Stimulated activated naive CD8-positive, alpha-beta T cell treated with anti-CD3 and anti-CD28 coated beads, Interleukin-15, Interleukin-2, amounts not matched to agents 100 ng/mL and 50 ng/mL, for 24 hours (primary cell): Measurements from ENCODE around the gene RHBDF2.
A peak's percentile ranks its signal among the peaks of the same experiment; 100 is the strongest.
"Not testable (repeated sequence)": the region's sequence is repeated elsewhere in the genome, so short reads cannot be mapped to it uniquely, and the experiment has no call there.

ENCODE experiments used
- H3K27ac Mint-ChIP-seq: one replicate; pipeline ENCODE4 v1.8.0; 2021; ENCODE audit warnings: mild to moderate bottlenecking, mixed read lengths
- H3K27me3 Mint-ChIP-seq: one replicate; pipeline ENCODE4 v1.8.0; 2021; ENCODE audit warnings: mixed read lengths
- H3K36me3 Mint-ChIP-seq: one replicate; pipeline ENCODE4 v1.8.0; 2021; ENCODE audit warnings: low read depth, mixed read lengths
- H3K4me1 Mint-ChIP-seq: one replicate; pipeline ENCODE4 v1.8.0; 2021; ENCODE audit warnings: low read depth, mixed read lengths
- H3K4me3 Mint-ChIP-seq: one replicate; pipeline ENCODE4 v1.8.0; 2021; ENCODE audit warnings: mild to moderate bottlenecking, mixed read lengths
- H3K9me3 Mint-ChIP-seq: one replicate; pipeline ENCODE4 v1.8.0; 2021; ENCODE audit warnings: mixed read lengths

Gene RHBDF2

GRCh38 chr17:76532072-76532651 is 30.9 kb upstream of the RHBDF2 start:
- Mint-ChIP-seq H3K4me1 (peaks cover 29% of the 10 kb centered on the region), H3K27me3 (peaks cover 8% of the 10 kb centered on the region), H3K27ac (no peak overlapping the region), H3K36me3 (no peaks in the 10 kb centered on the region), H3K9me3 (no peaks in the 10 kb centered on the region), H3K4me3 (no peak overlapping the region)

GRCh38 chr17:76531486-76532038 is 30.3 kb upstream of the RHBDF2 start:
- peaks cover 4% of the 10 kb centered on the region for H3K27me3 Mint-ChIP-seq
- no peak overlapping the region for H3K4me3 Mint-ChIP-seq
- peaks cover 31% of the 10 kb centered on the region for H3K4me1 Mint-ChIP-seq
- H3K36me3 Mint-ChIP-seq = no peaks in the 10 kb centered on the region
- H3K27ac Mint-ChIP-seq = no peak overlapping the region
- no peaks in the 10 kb centered on the region for H3K9me3 Mint-ChIP-seq

- no peak overlapping the region for H3K27ac Mint-ChIP-seq
- H3K36me3 Mint-ChIP-seq = no peaks in the 10 kb centered on the region
- H3K4me1 Mint-ChIP-seq = peaks cover 31% of the 10 kb centered on the region
- no peaks in the 10 kb centered on the region for H3K9me3 Mint-ChIP-seq
- H3K27me3 Mint-ChIP-seq = no peaks in the 10 kb centered on the region
- H3K4me3 Mint-ChIP-seq = no peak overlapping the region
Observed at GRCh38 chr17:76530811-76531485, 29.7 kb upstream of the RHBDF2 start.

- no peaks in the 10 kb centered on the region for H3K36me3 Mint-ChIP-seq
- H3K27ac Mint-ChIP-seq = no peak overlapping the region
- H3K4me3 Mint-ChIP-seq = no peak overlapping the region
- no peaks in the 10 kb centered on the region for H3K9me3 Mint-ChIP-seq
- H3K4me1 Mint-ChIP-seq = peaks cover 31% of the 10 kb centered on the region
- no peaks in the 10 kb centered on the region for H3K27me3 Mint-ChIP-seq
Observed at GRCh38 chr17:76530095-76530723, 29.0 kb upstream of the RHBDF2 start.

- Mint-ChIP-seq H3K9me3 (no peaks in the 10 kb centered on the region), H3K27ac (no peak overlapping the region), H3K27me3 (no peaks in the 10 kb centered on the region), H3K36me3 (no peaks in the 10 kb centered on the region), H3K4me3 (no peak overlapping the region), H3K4me1 (peaks cover 31% of the 10 kb centered on the region)
Observed at GRCh38 chr17:76529224-76530094, 28.2 kb upstream of the RHBDF2 start.

- Mint-ChIP-seq H3K9me3 (no peaks in the 10 kb centered on the region), H3K27me3 (no peaks in the 10 kb centered on the region), H3K27ac (peak overlapping the region; percentile 68), H3K4me3 (peak overlapping the region; percentile 59), H3K4me1 (peaks cover 31% of the 10 kb centered on the region), H3K36me3 (no peaks in the 10 kb centered on the region)
Observed at GRCh38 chr17:76528528-76529223, 27.5 kb upstream of the RHBDF2 start.

GRCh38 chr17:76528156-76528527 is 26.9 kb upstream of the RHBDF2 start:
- Mint-ChIP-seq H3K27ac (peak overlapping the region; percentile 75), H3K4me1 (peaks cover 33% of the 10 kb centered on the region), H3K27me3 (no peaks in the 10 kb centered on the region), H3K36me3 (no peaks in the 10 kb centered on the region), H3K9me3 (no peaks in the 10 kb centered on the region), H3K4me3 (peak overlapping the region; percentile 59)

- no peaks in the 10 kb centered on the region for H3K9me3 Mint-ChIP-seq
- no peak overlapping the region for H3K27ac Mint-ChIP-seq
- no peaks in the 10 kb centered on the region for H3K36me3 Mint-ChIP-seq
- H3K4me3 Mint-ChIP-seq = peak overlapping the region; percentile 53
- peaks cover 36% of the 10 kb centered on the region for H3K4me1 Mint-ChIP-seq
- H3K27me3 Mint-ChIP-seq = no peaks in the 10 kb centered on the region
Observed at GRCh38 chr17:76527430-76528111, 26.3 kb upstream of the RHBDF2 start.

GRCh38 chr17:76527016-76527415 is 25.8 kb upstream of the RHBDF2 start:
- H3K9me3 Mint-ChIP-seq, H3K36me3 Mint-ChIP-seq, H3K27ac Mint-ChIP-seq, H3K27me3 Mint-ChIP-seq: not testable (repeated sequence)
- peak overlapping the region; percentile 53 for H3K4me3 Mint-ChIP-seq
- H3K4me1 Mint-ChIP-seq = peaks cover 36% of the 10 kb centered on the region

- H3K4me3 Mint-ChIP-seq, H3K27me3 Mint-ChIP-seq, H3K27ac Mint-ChIP-seq, H3K9me3 Mint-ChIP-seq, H3K36me3 Mint-ChIP-seq: not testable (repeated sequence)
- peaks cover 36% of the 10 kb centered on the region for H3K4me1 Mint-ChIP-seq
Observed at GRCh38 chr17:76525513-76525833, 24.2 kb upstream of the RHBDF2 start.

GRCh38 chr17:76524598-76525512 is 23.6 kb upstream of the RHBDF2 start:
- H3K4me1 Mint-ChIP-seq = peaks cover 31% of the 10 kb centered on the region
- H3K4me3 Mint-ChIP-seq = no peak overlapping the region
- H3K27ac Mint-ChIP-seq = no peak overlapping the region
- no peaks in the 10 kb centered on the region for H3K9me3 Mint-ChIP-seq
- H3K27me3 Mint-ChIP-seq = no peaks in the 10 kb centered on the region
- no peaks in the 10 kb centered on the region for H3K36me3 Mint-ChIP-seq

- Mint-ChIP-seq H3K4me3 (no peak overlapping the region), H3K4me1 (peaks cover 22% of the 10 kb centered on the region), H3K36me3 (no peaks in the 10 kb centered on the region), H3K27me3 (no peaks in the 10 kb centered on the region), H3K27ac (no peak overlapping the region), H3K9me3 (no peaks in the 10 kb centered on the region)
Observed at GRCh38 chr17:76523084-76524037, 22.1 kb upstream of the RHBDF2 start.
